GM20000 (cell line): ENCODE measurements around the gene PID1.

Experiments used
- DNase-seq: peaks from one replicate; pipeline ENCODE4 v3.0.0; 2012; ENCODE audit warnings: low spot score
- TF ChIP-seq, protein P1 (sequence below): IDR thresholded peaks from 2 replicates; pipeline ENCODE4 v1.5.1; 2012; ENCODE audit warnings: mild to moderate bottlenecking, control low read depth; ENCODE audit errors: extremely low read depth, missing control alignments

Gene PID1

DNA sequence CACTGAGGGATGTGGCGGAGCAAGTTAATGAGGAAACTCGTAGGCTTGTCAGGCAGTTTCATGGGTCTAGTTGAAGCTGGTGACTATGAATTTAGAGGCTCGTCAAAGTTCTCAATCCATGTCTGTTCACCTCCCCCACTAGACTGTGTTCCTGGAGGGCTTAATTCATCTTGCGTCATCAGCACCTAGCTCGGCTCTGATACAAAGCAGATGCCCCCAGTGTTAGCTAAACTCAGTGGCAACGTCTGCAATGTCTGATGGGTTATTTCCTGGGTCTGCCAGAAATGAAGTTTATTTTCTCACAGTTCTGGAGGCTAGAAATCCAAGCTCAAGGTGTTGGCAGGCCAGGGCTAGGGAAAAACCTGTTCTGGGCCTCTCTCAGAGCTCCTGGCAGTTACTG is 140.6 kb downstream of the PID1 start:
- DNase-seq, result no peak
- TF ChIP-seq, protein P1, sequence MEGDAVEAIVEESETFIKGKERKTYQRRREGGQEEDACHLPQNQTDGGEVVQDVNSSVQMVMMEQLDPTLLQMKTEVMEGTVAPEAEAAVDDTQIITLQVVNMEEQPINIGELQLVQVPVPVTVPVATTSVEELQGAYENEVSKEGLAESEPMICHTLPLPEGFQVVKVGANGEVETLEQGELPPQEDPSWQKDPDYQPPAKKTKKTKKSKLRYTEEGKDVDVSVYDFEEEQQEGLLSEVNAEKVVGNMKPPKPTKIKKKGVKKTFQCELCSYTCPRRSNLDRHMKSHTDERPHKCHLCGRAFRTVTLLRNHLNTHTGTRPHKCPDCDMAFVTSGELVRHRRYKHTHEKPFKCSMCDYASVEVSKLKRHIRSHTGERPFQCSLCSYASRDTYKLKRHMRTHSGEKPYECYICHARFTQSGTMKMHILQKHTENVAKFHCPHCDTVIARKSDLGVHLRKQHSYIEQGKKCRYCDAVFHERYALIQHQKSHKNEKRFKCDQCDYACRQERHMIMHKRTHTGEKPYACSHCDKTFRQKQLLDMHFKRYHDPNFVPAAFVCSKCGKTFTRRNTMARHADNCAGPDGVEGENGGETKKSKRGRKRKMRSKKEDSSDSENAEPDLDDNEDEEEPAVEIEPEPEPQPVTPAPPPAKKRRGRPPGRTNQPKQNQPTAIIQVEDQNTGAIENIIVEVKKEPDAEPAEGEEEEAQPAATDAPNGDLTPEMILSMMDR, result no peak

DNA sequence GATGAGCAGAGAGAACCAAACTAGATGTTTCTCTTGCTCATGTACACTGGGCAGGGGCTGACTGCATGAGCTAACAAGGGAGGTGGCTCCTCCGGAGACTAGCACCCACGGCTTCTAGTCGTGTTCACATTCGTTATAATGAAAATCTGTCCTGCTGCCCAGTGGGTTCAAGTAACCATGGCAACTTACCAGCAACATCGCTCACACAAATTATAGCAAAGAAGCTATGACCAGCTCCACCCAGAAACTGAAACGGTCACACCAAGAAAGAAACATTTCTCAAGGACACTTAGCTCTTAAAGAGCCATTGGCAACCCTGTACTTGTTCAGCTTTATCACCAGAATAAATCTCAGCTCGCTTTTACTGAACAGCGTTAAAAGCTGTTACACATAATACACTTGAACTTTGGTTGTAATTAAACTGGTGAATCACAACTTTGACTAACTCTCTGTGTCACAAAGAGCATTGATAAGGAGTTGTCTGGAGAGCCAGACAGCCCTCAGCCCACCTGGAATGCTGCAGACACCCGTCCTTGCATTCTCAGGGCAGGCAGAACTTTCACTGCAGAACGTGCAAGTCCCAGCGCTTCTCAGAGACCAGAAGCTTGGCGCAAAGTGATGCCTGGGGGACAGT is 141.2 kb downstream of the PID1 start:
- no peak for DNase-seq

DNA sequence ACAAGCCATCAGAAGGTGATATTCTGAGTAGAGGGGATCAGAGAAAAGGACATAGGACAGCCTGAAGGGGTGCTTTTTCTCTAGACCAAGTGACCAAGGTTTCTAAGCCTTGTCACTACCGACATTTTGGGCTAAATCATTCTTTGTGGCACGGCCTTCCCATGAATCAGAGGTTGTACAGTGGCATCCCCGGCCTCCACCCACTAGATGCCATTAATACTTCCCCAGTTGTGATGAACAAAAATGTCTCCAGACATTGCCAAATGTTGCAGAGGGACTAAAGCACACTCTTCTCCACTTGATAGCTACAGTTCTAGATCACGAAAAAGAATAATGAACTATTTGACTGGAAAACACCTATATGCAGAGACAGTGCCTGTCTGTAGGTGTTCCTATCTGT is 143.6 kb downstream of the PID1 start:
- no peak for DNase-seq
- TF ChIP-seq, protein P1, result no peak

More for the DNA sequence above, 141.2 kb downstream of the PID1 start:
- TF ChIP-seq, protein P1, result no peak

GRCh38 chr2:229126066-229126465 is 145.0 kb downstream of the PID1 start:
- DNase-seq, result no peak
- TF ChIP-seq, protein P1, result no peak

GRCh38 chr2:229124136-229124535 is 147.0 kb downstream of the PID1 start:
- DNase-seq, result no peak
- TF ChIP-seq, protein P1, result no peak

GRCh38 chr2:229118927-229119326 is 152.2 kb downstream of the PID1 start:
- TF ChIP-seq, protein P1, result no peak
- no peak for DNase-seq

GRCh38 chr2:229118336-229118735 is 152.8 kb downstream of the PID1 start:
- no peak for DNase-seq
- TF ChIP-seq, protein P1, result no peak
